GM23338 (cell line): Measurements from ENCODE around the gene MVP. TPM values are rescaled to one million over a fixed set of nuclear protein-coding genes. Genes with fewer than 3 reads are reported as not detected.
A peak's percentile ranks its signal among the peaks of the same experiment; 100 is the strongest.

Experiments
- ATAC-seq: fragments of 200-7000 bp; cut with Tn5 transposase; 3 replicates; pipeline ENCODE4 v1.9.1; 2020
- DNase-seq: peaks from one replicate; pipeline ENCODE4 v3.0.0-alpha.2; 2015; ENCODE audit warnings: low spot score
- H2AFZ ChIP-seq: fragments of 200-600 bp; sonication (generic); 2 replicates; pipeline ENCODE4 v1.8.0; 2016; ENCODE audit warnings: antibody characterized with exemption, mild to moderate bottlenecking, moderate library complexity
- H3F3A ChIP-seq: fragments of 200-600 bp; sonication (generic); replicated peaks from 2 replicates; pipeline ENCODE4 v1.8.0; 2017; ENCODE audit warnings: antibody characterized with exemption, mixed run types, low read depth
- H3K27ac ChIP-seq: fragments of 200-600 bp; sonication (generic); 2 replicates; pipeline ENCODE4 v1.6.1; 2016; ENCODE audit warnings: low read depth
- H3K27me3 ChIP-seq: fragments of 200-600 bp; sonication (generic); 2 replicates; pipeline ENCODE4 v1.8.0; 2016; ENCODE audit warnings: mild to moderate bottlenecking, mixed run types, moderate library complexity; ENCODE audit not compliant: insufficient read depth
- H3K36me3 ChIP-seq: fragments of 200-600 bp; sonication (generic); 2 replicates; pipeline ENCODE4 v1.8.0; 2016; ENCODE audit warnings: mild to moderate bottlenecking; ENCODE audit not compliant: insufficient read depth
- H3K4me1 ChIP-seq: fragments of 200-600 bp; sonication (generic); 2 replicates; pipeline ENCODE4 v1.8.0; 2016; ENCODE audit warnings: mild to moderate bottlenecking, moderate library complexity; ENCODE audit not compliant: insufficient read depth
- H3K4me2 ChIP-seq: fragments of 200-600 bp; sonication (generic); 2 replicates; pipeline ENCODE4 v1.7.1; 2017; ENCODE audit warnings: mixed run types
- H3K4me3 ChIP-seq: fragments of 200-600 bp; sonication (generic); 2 replicates; pipeline ENCODE4 v1.6.1; 2016; ENCODE audit warnings: mixed run types
- H3K79me2 ChIP-seq: fragments of 200-600 bp; sonication (generic); replicated peaks from 2 replicates; pipeline ENCODE4 v1.8.0; 2017; ENCODE audit warnings: mild to moderate bottlenecking; ENCODE audit not compliant: insufficient read depth
- H3K9me2 ChIP-seq: fragments of 200-600 bp; sonication (generic); 2 replicates; pipeline ENCODE4 v1.8.0; 2017; ENCODE audit not compliant: insufficient read depth
- H4K20me1 ChIP-seq: fragments of 200-600 bp; sonication (generic); replicated peaks from 2 replicates; pipeline ENCODE4 v1.8.0; 2017; ENCODE audit warnings: mild to moderate bottlenecking; ENCODE audit not compliant: insufficient read depth
- H3K27ac Mint-ChIP-seq: 2 replicates; pipeline ENCODE4 v1.8.0; 2020; ENCODE audit warnings: inconsistent platforms, mild to moderate bottlenecking, moderate library complexity, mixed read lengths
- H3K27me3 Mint-ChIP-seq: 3 replicates; pipeline ENCODE4 v1.8.0; 2022; ENCODE audit warnings: low read depth, mild to moderate bottlenecking, moderate library complexity, mixed read lengths, inconsistent platforms; ENCODE audit not compliant: insufficient read depth, poor library complexity
- H3K36me3 Mint-ChIP-seq: 3 replicates; pipeline ENCODE4 v1.8.0; 2021; ENCODE audit warnings: low read depth, mild to moderate bottlenecking, inconsistent platforms, moderate library complexity, mixed read lengths
- H3K4me1 Mint-ChIP-seq: 3 replicates; pipeline ENCODE4 v1.8.0; 2020; ENCODE audit warnings: mild to moderate bottlenecking, inconsistent platforms, mixed read lengths
- H3K4me3 Mint-ChIP-seq: 3 replicates; pipeline ENCODE4 v1.8.0; 2021; ENCODE audit warnings: moderate library complexity, mild to moderate bottlenecking, inconsistent platforms, mixed read lengths
- H3K9me3 Mint-ChIP-seq: 3 replicates; pipeline ENCODE4 v1.8.0; 2020; ENCODE audit warnings: moderate library complexity, mild to moderate bottlenecking, inconsistent platforms, mixed read lengths
- CREB1 ChIP-seq: fragments of 250-450 bp; sonication (Bioruptor Pico); IDR thresholded peaks from 2 replicates; pipeline ENCODE4 v1.5.0; 2020; ENCODE audit warnings: low read depth, mild to moderate bottlenecking, moderate library complexity
- CTCF ChIP-seq, 2 experiments: fragments of 200-600 bp in 1 of 2; sonication (generic) in 1 of 2; conservative IDR thresholded peaks; 2 replicates each; pipeline versions ENCODE4 v1.5.1 to v1.6.1; 2016 to 2017; ENCODE audit warnings: antibody characterized with exemption in 2 of 2, low read depth in 2 of 2, mild to moderate bottlenecking in 2 of 2, moderate library complexity in 1 of 2
- EZH2 ChIP-seq: fragments of 200-600 bp; sonication (generic); IDR thresholded peaks from one replicate; pipeline ENCODE4 v1.8.0; 2017; ENCODE audit warnings: antibody characterized with exemption, mild to moderate bottlenecking, low read depth; ENCODE audit not compliant: unreplicated experiment
- EZH2phosphoT487 ChIP-seq: fragments of 200-600 bp; sonication (generic); IDR thresholded peaks from one replicate; pipeline ENCODE4 v1.8.1; 2018; ENCODE audit warnings: antibody characterized with exemption; ENCODE audit not compliant: unreplicated experiment
- JUNB ChIP-seq: IDR thresholded peaks from one replicate; pipeline ENCODE4 v1.6.1; 2016; ENCODE audit warnings: antibody characterized with exemption; ENCODE audit not compliant: unreplicated experiment
- NANOG ChIP-seq: IDR thresholded peaks from 2 replicates; pipeline ENCODE4 v1.6.1; 2016; ENCODE audit warnings: antibody characterized with exemption, borderline replicate concordance
- POLR2AphosphoS5 ChIP-seq: IDR thresholded peaks from 2 replicates; pipeline ENCODE4 v1.6.1; 2016; ENCODE audit warnings: antibody characterized with exemption, low read depth
- REST ChIP-seq: IDR thresholded peaks from one replicate; pipeline ENCODE4 v1.6.1; 2018; ENCODE audit warnings: antibody characterized with exemption; ENCODE audit not compliant: unreplicated experiment
- STAT1 ChIP-seq: IDR thresholded peaks from one replicate; pipeline ENCODE4 v1.6.1; 2016; ENCODE audit warnings: antibody characterized with exemption; ENCODE audit not compliant: unreplicated experiment
- ZNF114 ChIP-seq: fragments of 250-450 bp; sonication (Bioruptor Pico); IDR thresholded peaks from 2 replicates; pipeline ENCODE4 v1.5.0; 2020; ENCODE audit warnings: mild to moderate bottlenecking, moderate library complexity
- ZNF331 ChIP-seq: fragments of 250-450 bp; sonication (Bioruptor Pico); IDR thresholded peaks from 2 replicates; pipeline ENCODE4 v1.5.0; 2020; ENCODE audit warnings: low read depth, mild to moderate bottlenecking, moderate library complexity
- polyA plus RNA-seq: library from polyadenylated mRNA; unstranded; fragments of >200 nt; fragmentation: Nextera tagmentation; extraction: Ambion mirVana; gene quantifications from 2 replicates; pipeline ENCODE4 v1.2.1, GENCODE V29; 2016
- total RNA-seq: library from RNA; depleted of rRNA; stranded (reverse); fragments of >200 nt; shearing (Covaris generic); gene quantifications from 2 replicates; pipeline ENCODE4 v1.2.3, GENCODE V29; 2014
- TF ChIP-seq, protein P1 (sequence below): IDR thresholded peaks from 2 replicates; pipeline ENCODE4 v1.6.1; 2016; ENCODE audit warnings: antibody characterized with exemption

The MVP gene
- total and polyA plus RNA-seq, 2 experiments from 2014 or later, result 1.4 to 3.7 TPM

DNA sequence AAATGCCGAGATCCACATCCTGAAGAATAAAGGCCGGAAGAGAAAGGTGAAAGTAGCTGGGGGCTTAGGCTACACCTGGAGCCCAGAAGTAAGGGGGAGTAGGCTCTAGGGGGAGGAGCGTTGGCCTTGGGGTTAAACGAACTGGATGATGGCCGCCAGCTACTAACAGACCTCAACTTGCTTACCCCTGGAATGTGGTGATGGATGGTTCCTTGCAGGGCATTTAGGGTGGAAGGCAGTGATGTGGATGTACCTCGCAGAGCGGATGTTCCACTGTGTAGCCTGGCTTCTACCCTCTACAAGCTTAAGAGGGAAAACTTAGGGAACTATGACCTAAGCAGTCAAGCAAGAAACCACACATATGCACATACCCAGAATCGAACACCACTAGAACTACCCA lies 16.2 kb upstream of the MVP start:
- peaks cover 32% of the 10 kb centered on the region for H3K4me1 ChIP-seq
- no peaks in the 10 kb centered on the region for H3K9me2 ChIP-seq
- Mint-ChIP-seq H3K36me3 (peaks cover 67% of the 10 kb centered on the region), H3K4me3 (peak overlapping the region; percentile 91), H3K9me3 (peaks cover 3% of the 10 kb centered on the region), H3K4me1 (peaks cover 40% of the 10 kb centered on the region), H3K27ac (peak overlapping the region; percentile 39), H3K27me3 (peaks cover 38% of the 10 kb centered on the region)
- peaks cover 19% of the 10 kb centered on the region for H3K79me2 ChIP-seq
- TF ChIP-seq POLR2AphosphoS5 (no peak), NANOG (no peak), EZH2phosphoT487 (no peak), STAT1 (no peak), ZNF114 (no peak), EZH2 (no peak), REST (no peak)
- TF ChIP-seq, protein P1, sequence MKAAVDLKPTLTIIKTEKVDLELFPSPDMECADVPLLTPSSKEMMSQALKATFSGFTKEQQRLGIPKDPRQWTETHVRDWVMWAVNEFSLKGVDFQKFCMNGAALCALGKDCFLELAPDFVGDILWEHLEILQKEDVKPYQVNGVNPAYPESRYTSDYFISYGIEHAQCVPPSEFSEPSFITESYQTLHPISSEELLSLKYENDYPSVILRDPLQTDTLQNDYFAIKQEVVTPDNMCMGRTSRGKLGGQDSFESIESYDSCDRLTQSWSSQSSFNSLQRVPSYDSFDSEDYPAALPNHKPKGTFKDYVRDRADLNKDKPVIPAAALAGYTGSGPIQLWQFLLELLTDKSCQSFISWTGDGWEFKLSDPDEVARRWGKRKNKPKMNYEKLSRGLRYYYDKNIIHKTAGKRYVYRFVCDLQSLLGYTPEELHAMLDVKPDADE, result no peak
- ATAC-seq (no peak), DNase-seq (peak; percentile 31)
- peak overlapping the region; percentile 91 for H3K4me2 ChIP-seq
- H3K36me3 ChIP-seq, result peaks cover 25% of the 10 kb centered on the region; the same call in 1 of the 2 replicates
- H4K20me1 ChIP-seq, result peaks cover 17% of the 10 kb centered on the region; the same call in 1 of the 2 replicates
- no peak overlapping the region for H2AFZ ChIP-seq
- peak overlapping the region; percentile 91 for H3K4me3 ChIP-seq
- H3K27me3 ChIP-seq, result no peaks in the 10 kb centered on the region
- H3K27ac ChIP-seq, result peak overlapping the region; percentile 99
- peaks cover 42% of the 10 kb centered on the region for H3F3A ChIP-seq

DNA sequence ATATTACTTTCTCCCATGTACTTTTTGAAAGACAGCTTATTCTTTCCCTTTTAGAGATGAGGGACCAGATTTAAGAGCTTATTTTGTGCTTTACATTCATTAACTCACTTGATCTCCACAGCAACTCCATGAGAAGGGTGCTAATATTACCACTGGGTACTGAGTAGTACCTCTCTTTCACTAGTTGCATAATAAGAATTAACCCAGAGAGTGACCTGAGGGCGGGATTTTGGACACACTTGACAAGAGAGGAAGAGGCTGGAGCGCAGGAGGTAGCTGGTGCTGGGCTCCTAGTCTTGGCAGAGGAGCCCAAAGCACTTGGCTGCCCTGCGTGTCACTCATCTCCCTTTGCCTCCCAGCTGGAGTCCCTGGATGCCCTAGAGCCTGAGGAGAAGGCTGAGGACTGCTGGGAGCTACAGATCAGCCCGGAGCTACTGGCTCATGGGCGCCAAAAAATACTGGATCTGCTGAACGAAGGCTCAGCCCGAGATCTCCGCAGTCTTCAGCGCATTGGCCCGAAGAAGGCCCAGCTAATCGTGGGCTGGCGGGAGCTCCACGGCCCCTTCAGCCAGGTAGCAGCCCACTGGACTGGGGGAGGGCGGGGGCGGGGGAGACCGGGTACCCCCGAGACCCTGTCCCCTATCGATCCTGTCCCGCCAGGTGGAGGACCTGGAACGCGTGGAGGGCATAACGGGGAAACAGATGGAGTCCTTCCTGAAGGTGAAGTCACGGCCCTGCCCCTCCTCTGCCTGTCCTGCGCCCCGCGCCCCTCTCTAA lies 15.6 kb upstream of the MVP start:
- Histone ChIP-seq H3K4me3 (peak overlapping the region; percentile 91), H3K79me2 (peaks cover 21% of the 10 kb centered on the region), H3K4me1 (peaks cover 39% of the 10 kb centered on the region), H3K27me3 (no peaks in the 10 kb centered on the region), H3K27ac (peak overlapping the region; percentile 99), H2AFZ (peak overlapping the region; percentile 80; the same call in 1 of the 2 replicates), H3K36me3 (peaks cover 20% of the 10 kb centered on the region; the same call in 1 of the 2 replicates), H3F3A (peaks cover 40% of the 10 kb centered on the region), H3K4me2 (peak overlapping the region; percentile 91), H3K9me2 (no peaks in the 10 kb centered on the region), H4K20me1 (peaks cover 19% of the 10 kb centered on the region; the same call in 1 of the 2 replicates)
- Mint-ChIP-seq H3K27me3 (peaks cover 38% of the 10 kb centered on the region), H3K27ac (peak overlapping the region; percentile 99), H3K36me3 (peaks cover 65% of the 10 kb centered on the region), H3K9me3 (peaks cover 3% of the 10 kb centered on the region), H3K4me3 (peak overlapping the region; percentile 91), H3K4me1 (peaks cover 42% of the 10 kb centered on the region)
- ATAC-seq (peak; percentile 5), DNase-seq (peak; percentile 28)
- no peak for TF ChIP-seq STAT1
- TF ChIP-seq CREB1 (CRISPR knock-in tag), result no peak
- no peak for TF ChIP-seq ZNF114
- TF ChIP-seq POLR2AphosphoS5, result no peak
- TF ChIP-seq CTCF (conservative IDR thresholded peaks at IDR 0.05; ENCODE audit: low read depth in 2 of 2), result no peak
- no peak for TF ChIP-seq EZH2
- TF ChIP-seq ZNF331 (CRISPR knock-in tag), result no peak
- no peak for TF ChIP-seq JUNB
- no peak for TF ChIP-seq EZH2phosphoT487
- TF ChIP-seq REST, result no peak
